ENCODE data around the gene ZXDC. TPM values are rescaled to one million over a fixed set of nuclear protein-coding genes. Genes with fewer than 3 reads are reported as not detected.

ZXDC gene
- total and polyA plus RNA-seq, 2 experiments from 2014 or later: 6.1 to 19.2 TPM

GRCh38 chr3:126498929-126499328 is 23.2 kb upstream of the ZXDC start:
- no peaks in the 10 kb centered on the region for H3K79me2 ChIP-seq (ENCODE audit: insufficient read depth)
- no peak overlapping the region for H2AFZ ChIP-seq
- H3K9me3 ChIP-seq (ENCODE audit: low read depth): no peaks in the 10 kb centered on the region
- WGBS, 2 experiments (ENCODE audit: low coverage in 1 of 2, low lambda C conversion rate in 2 of 2, missing lambda C conversion rate in 2 of 2): 55 to 60% methylated on average over 10 of the region's 10 CpGs
- 0 out of 2 replicates have a peak, but pooled peaks cover 12% of the 10 kb centered on the region for H3F3A ChIP-seq (ENCODE audit: insufficient read depth)
- no peaks in the 10 kb centered on the region for H3K9me2 ChIP-seq (ENCODE audit: insufficient read depth)
- H4K20me1 ChIP-seq (ENCODE audit: insufficient read depth): no peaks in the 10 kb centered on the region
- H3K27me3 ChIP-seq (replicated peaks; ENCODE audit: insufficient read depth): no peaks in the 10 kb centered on the region
- DNase-seq: no peak
- no peak overlapping the region for H3K4me3 ChIP-seq
- no peaks in the 10 kb centered on the region for H3K4me1 ChIP-seq (ENCODE audit: insufficient read depth)
- H3K27ac ChIP-seq: no peak overlapping the region
- H3K9ac ChIP-seq: no peak overlapping the region
- H3K36me3 ChIP-seq (ENCODE audit: low read depth): no peaks in the 10 kb centered on the region
- TF ChIP-seq EZH2 (IDR thresholded peaks at IDR 0.05; ENCODE audit: insufficient read depth, poor library complexity, severe bottlenecking): no peak
- TF ChIP-seq EZH2phosphoT487 (IDR thresholded peaks at IDR 0.05; ENCODE audit: insufficient read depth, low read depth): no peak
- in situ Hi-C loops (cut with MboI): no loop called here
- no peak overlapping the region for H3K4me2 ChIP-seq (ENCODE audit: unreplicated experiment)

GRCh38 chr3:126498461-126498860 is 22.8 kb upstream of the ZXDC start:
- in situ Hi-C loops (cut with MboI): no loop called here

GRCh38 chr3:126497956-126498355 is 22.3 kb upstream of the ZXDC start:
- Histone ChIP-seq H3K79me2 (ENCODE audit: insufficient read depth) (no peaks in the 10 kb centered on the region), H3K4me3 (no peak overlapping the region), H3K9ac (no peak overlapping the region), H4K20me1 (ENCODE audit: insufficient read depth) (no peaks in the 10 kb centered on the region), H2AFZ (no peak overlapping the region), H3F3A (ENCODE audit: insufficient read depth) (0 out of 2 replicates have a peak, but pooled peaks cover 11% of the 10 kb centered on the region), H3K27me3 (replicated peaks; ENCODE audit: insufficient read depth) (no peaks in the 10 kb centered on the region), H3K4me1 (ENCODE audit: insufficient read depth) (no peaks in the 10 kb centered on the region), H3K9me2 (ENCODE audit: insufficient read depth) (no peaks in the 10 kb centered on the region), H3K4me2 (ENCODE audit: unreplicated experiment) (no peak overlapping the region), H3K9me3 (ENCODE audit: low read depth) (no peaks in the 10 kb centered on the region), H3K27ac (no peak overlapping the region), H3K36me3 (ENCODE audit: low read depth) (no peaks in the 10 kb centered on the region)
- in situ Hi-C loops (cut with MboI): no loop called here
- TF ChIP-seq EZH2 (IDR thresholded peaks at IDR 0.05; ENCODE audit: insufficient read depth, poor library complexity, severe bottlenecking) (no peak), EZH2phosphoT487 (IDR thresholded peaks at IDR 0.05; ENCODE audit: insufficient read depth, low read depth) (no peak)
- no peak for DNase-seq
- 80 to 90% methylated on average over 6 of the region's 6 CpGs for WGBS, 2 experiments (ENCODE audit: low coverage in 1 of 2, low lambda C conversion rate in 2 of 2, missing lambda C conversion rate in 2 of 2)

More at GRCh38 chr3:126498461-126498860, 22.8 kb upstream of the ZXDC start:
- Histone ChIP-seq H3K9me2 (ENCODE audit: insufficient read depth) (no peaks in the 10 kb centered on the region), H2AFZ (no peak overlapping the region), H3K4me2 (ENCODE audit: unreplicated experiment) (no peak overlapping the region), H4K20me1 (ENCODE audit: insufficient read depth) (no peaks in the 10 kb centered on the region), H3K9me3 (ENCODE audit: low read depth) (no peaks in the 10 kb centered on the region), H3K27me3 (replicated peaks; ENCODE audit: insufficient read depth) (no peaks in the 10 kb centered on the region), H3K4me1 (ENCODE audit: insufficient read depth) (no peaks in the 10 kb centered on the region), H3K79me2 (ENCODE audit: insufficient read depth) (no peaks in the 10 kb centered on the region), H3K4me3 (no peak overlapping the region), H3K27ac (no peak overlapping the region), H3F3A (ENCODE audit: insufficient read depth) (0 out of 2 replicates have a peak, but pooled peaks cover 12% of the 10 kb centered on the region), H3K9ac (no peak overlapping the region), H3K36me3 (ENCODE audit: low read depth) (no peaks in the 10 kb centered on the region)
- no peak for TF ChIP-seq EZH2phosphoT487 (IDR thresholded peaks at IDR 0.05; ENCODE audit: insufficient read depth, low read depth)
- TF ChIP-seq EZH2 (IDR thresholded peaks at IDR 0.05; ENCODE audit: insufficient read depth, poor library complexity, severe bottlenecking): no peak
- 29 to 38% methylated on average over 4 of the region's 4 CpGs for WGBS, 2 experiments (ENCODE audit: low coverage in 1 of 2, low lambda C conversion rate in 2 of 2, missing lambda C conversion rate in 2 of 2)
- no peak for DNase-seq

- Histone ChIP-seq H3K9me2 (ENCODE audit: insufficient read depth) (no peaks in the 10 kb centered on the region), H3K27ac (no peak overlapping the region), H3K36me3 (ENCODE audit: low read depth) (no peaks in the 10 kb centered on the region), H3K4me3 (no peak overlapping the region), H3K9ac (no peak overlapping the region), H2AFZ (no peak overlapping the region), H3F3A (ENCODE audit: insufficient read depth) (0 out of 2 replicates have a peak, but pooled peaks cover 3% of the 10 kb centered on the region), H4K20me1 (ENCODE audit: insufficient read depth) (no peaks in the 10 kb centered on the region), H3K4me2 (ENCODE audit: unreplicated experiment) (no peak overlapping the region), H3K27me3 (replicated peaks; ENCODE audit: insufficient read depth) (no peaks in the 10 kb centered on the region), H3K9me3 (ENCODE audit: low read depth) (no peaks in the 10 kb centered on the region), H3K79me2 (ENCODE audit: insufficient read depth) (no peaks in the 10 kb centered on the region), H3K4me1 (ENCODE audit: insufficient read depth) (no peaks in the 10 kb centered on the region)
- in situ Hi-C loops (cut with MboI): no loop called here
- WGBS, 2 experiments (ENCODE audit: low coverage in 1 of 2, low lambda C conversion rate in 2 of 2, missing lambda C conversion rate in 2 of 2): 61 to 63% methylated on average over 20 to 21 of the region's 21 CpGs
- no peak for TF ChIP-seq EZH2 (IDR thresholded peaks at IDR 0.05; ENCODE audit: insufficient read depth, poor library complexity, severe bottlenecking)
- TF ChIP-seq EZH2phosphoT487 (IDR thresholded peaks at IDR 0.05; ENCODE audit: insufficient read depth, low read depth): no peak
- DNase-seq: no peak
Measured at GRCh38 chr3:126496894-126497850, 21.5 kb upstream of the ZXDC start.
